Activated CD8-positive, alpha-beta T cell treated with anti-CD3 and anti-CD28 coated beads for 36 hours (primary cell): ENCODE data around the gene PSAPL1. TPM values are rescaled to one million over a fixed set of nuclear protein-coding genes. Genes with fewer than 3 reads are reported as not detected.

Experiments
- ATAC-seq: fragments of 200-7000 bp; cut with Tn5 transposase; one replicate; pipeline ENCODE4 v1.10.0; 2021; ENCODE audit warnings: mild to moderate bottlenecking, moderate library complexity
- CTCF ChIA-PET: fragments of 350-600 bp; sonication (Branson Sonifier 250); formaldehyde crosslinking; loops from one replicate; lab custom pipeline; 2021; ENCODE audit warnings: antibody characterized with exemption; lab: Charles Lee
- POLR2A ChIA-PET: fragments of 350-600 bp; sonication (Branson Sonifier 250); formaldehyde crosslinking; loops from one replicate; lab custom pipeline; 2021; ENCODE audit warnings: antibody characterized with exemption; lab: Charles Lee
- DNase-seq: peaks from one replicate; pipeline ENCODE4 v3.0.0-alpha.2; 2020
- H3K27ac Mint-ChIP-seq: one replicate; pipeline ENCODE4 v1.8.0; 2021; ENCODE audit warnings: mild to moderate bottlenecking, mixed read lengths
- H3K27me3 Mint-ChIP-seq: one replicate; pipeline ENCODE4 v1.8.0; 2021; ENCODE audit warnings: mixed read lengths
- H3K36me3 Mint-ChIP-seq: one replicate; pipeline ENCODE4 v1.8.0; 2021; ENCODE audit warnings: low read depth, mixed read lengths
- H3K4me1 Mint-ChIP-seq: one replicate; pipeline ENCODE4 v1.8.0; 2021; ENCODE audit warnings: low read depth, mixed read lengths
- H3K4me3 Mint-ChIP-seq: one replicate; pipeline ENCODE4 v1.8.0; 2021; ENCODE audit warnings: mild to moderate bottlenecking, moderate library complexity, mixed read lengths
- H3K9me3 Mint-ChIP-seq: one replicate; pipeline ENCODE4 v1.8.0; 2021; ENCODE audit warnings: mixed read lengths
- intact Hi-C: fragments of 100-400 bp; cut with micrococcal nuclease; formaldehyde crosslinking; loops from one replicate; pipeline ENCODE4 v1.10.0; 2022
- total RNA-seq, 2 experiments: library from RNA; stranded (reverse); gene quantifications; one replicate each; pipeline ENCODE4 v1.2.3, GENCODE V29; 2021
- TF ChIP-seq, protein P1 (sequence below): fragments of 200-600 bp; IDR thresholded peaks from one replicate; pipeline ENCODE4 v1.8.0; 2022; ENCODE audit warnings: antibody characterized with exemption, mild to moderate bottlenecking

PSAPL1 gene
- total RNA-seq, 2 experiments from 2014 or later, result not detected

DNA sequence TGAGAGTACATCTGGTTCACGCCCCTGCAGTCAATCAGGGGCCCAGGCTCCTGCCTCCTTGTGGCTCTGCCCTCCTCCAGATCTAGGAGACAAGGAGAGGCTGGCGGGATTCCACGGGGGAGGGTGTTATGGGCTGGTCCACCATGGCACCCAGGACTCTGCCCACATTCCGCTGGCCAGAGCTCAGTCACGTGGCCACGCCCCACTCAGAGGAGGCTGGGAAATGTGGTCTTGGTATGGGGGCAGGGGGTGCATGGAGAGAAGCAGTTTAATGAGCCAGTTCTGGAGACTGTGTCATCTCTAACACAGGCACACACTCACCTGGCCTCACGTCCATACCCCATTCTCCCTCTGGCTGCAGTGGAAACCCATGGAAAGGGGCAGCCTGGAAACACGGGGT, 31.5 kb upstream of the PSAPL1 start:
- H3K9me3 Mint-ChIP-seq, result no peaks in the 10 kb centered on the region
- CTCF ChIA-PET, result no interaction called here

GRCh38 chr4:7465017-7465416, 30.3 kb upstream of the PSAPL1 start:
- CTCF ChIA-PET, result no interaction called here
- intact Hi-C loops, result no loop called here
- Mint-ChIP-seq H3K36me3 (no peaks in the 10 kb centered on the region), H3K4me3 (no peak overlapping the region), H3K27me3 (no peaks in the 10 kb centered on the region), H3K27ac (no peak overlapping the region), H3K4me1 (no peaks in the 10 kb centered on the region), H3K9me3 (no peaks in the 10 kb centered on the region)
- no peak for ATAC-seq
- POLR2A ChIA-PET, result no interaction called here
- TF ChIP-seq, protein P1, sequence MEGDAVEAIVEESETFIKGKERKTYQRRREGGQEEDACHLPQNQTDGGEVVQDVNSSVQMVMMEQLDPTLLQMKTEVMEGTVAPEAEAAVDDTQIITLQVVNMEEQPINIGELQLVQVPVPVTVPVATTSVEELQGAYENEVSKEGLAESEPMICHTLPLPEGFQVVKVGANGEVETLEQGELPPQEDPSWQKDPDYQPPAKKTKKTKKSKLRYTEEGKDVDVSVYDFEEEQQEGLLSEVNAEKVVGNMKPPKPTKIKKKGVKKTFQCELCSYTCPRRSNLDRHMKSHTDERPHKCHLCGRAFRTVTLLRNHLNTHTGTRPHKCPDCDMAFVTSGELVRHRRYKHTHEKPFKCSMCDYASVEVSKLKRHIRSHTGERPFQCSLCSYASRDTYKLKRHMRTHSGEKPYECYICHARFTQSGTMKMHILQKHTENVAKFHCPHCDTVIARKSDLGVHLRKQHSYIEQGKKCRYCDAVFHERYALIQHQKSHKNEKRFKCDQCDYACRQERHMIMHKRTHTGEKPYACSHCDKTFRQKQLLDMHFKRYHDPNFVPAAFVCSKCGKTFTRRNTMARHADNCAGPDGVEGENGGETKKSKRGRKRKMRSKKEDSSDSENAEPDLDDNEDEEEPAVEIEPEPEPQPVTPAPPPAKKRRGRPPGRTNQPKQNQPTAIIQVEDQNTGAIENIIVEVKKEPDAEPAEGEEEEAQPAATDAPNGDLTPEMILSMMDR, result no peak
- DNase-seq, result no peak

More for the DNA sequence above, 31.5 kb upstream of the PSAPL1 start:
- no peak for ATAC-seq
- POLR2A ChIA-PET, result no interaction called here
- DNase-seq, result no peak
- H3K36me3 Mint-ChIP-seq, result no peaks in the 10 kb centered on the region
- TF ChIP-seq, protein P1, result no peak
- no peak overlapping the region for H3K4me3 Mint-ChIP-seq
- no peaks in the 10 kb centered on the region for H3K27me3 Mint-ChIP-seq
- H3K27ac Mint-ChIP-seq, result no peak overlapping the region
- intact Hi-C loops, result no loop called here
- H3K4me1 Mint-ChIP-seq, result no peaks in the 10 kb centered on the region

DNA sequence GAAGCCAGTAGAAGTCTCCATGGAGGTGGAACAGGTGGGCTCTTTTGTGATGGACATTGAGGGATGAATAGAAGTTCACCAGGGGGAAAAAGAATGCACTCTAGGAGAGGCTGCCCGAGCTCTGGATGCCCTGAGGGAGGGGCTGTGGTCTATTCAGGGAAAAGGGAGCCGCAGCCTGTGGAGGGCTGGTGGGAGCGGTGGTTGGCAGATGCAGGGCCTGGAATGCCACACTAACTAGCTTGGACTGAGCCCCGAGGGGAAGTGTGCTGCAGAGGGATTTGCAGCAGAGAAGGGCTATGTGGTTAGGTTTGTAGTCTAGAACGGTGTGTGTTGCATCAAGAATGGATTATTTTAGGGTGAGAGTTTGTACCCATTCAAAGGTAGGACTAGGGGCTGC, 29.5 kb upstream of the PSAPL1 start:
- Mint-ChIP-seq H3K4me1 (no peaks in the 10 kb centered on the region), H3K27me3 (no peaks in the 10 kb centered on the region), H3K27ac (no peak overlapping the region), H3K9me3 (no peaks in the 10 kb centered on the region), H3K36me3 (no peaks in the 10 kb centered on the region), H3K4me3 (no peak overlapping the region)
- TF ChIP-seq, protein P1, result no peak
- POLR2A ChIA-PET, result no interaction called here
- DNase-seq (no peak), ATAC-seq (no peak)
- intact Hi-C loops, result no loop called here
- CTCF ChIA-PET, result no interaction called here

GRCh38 chr4:7463566-7464258, 29.0 kb upstream of the PSAPL1 start:
- ATAC-seq, result no peak
- TF ChIP-seq, protein P1, result no peak

GRCh38 chr4:7462509-7462971, 27.8 kb upstream of the PSAPL1 start:
- Mint-ChIP-seq H3K4me1 (no peaks in the 10 kb centered on the region), H3K9me3 (no peaks in the 10 kb centered on the region), H3K27ac (no peak overlapping the region), H3K27me3 (no peaks in the 10 kb centered on the region), H3K4me3 (no peak overlapping the region), H3K36me3 (no peaks in the 10 kb centered on the region)
- no peak for DNase-seq
- ATAC-seq, result no peak
- POLR2A ChIA-PET, result no interaction called here
- intact Hi-C loops, result no loop called here
- TF ChIP-seq, protein P1, result no peak
- CTCF ChIA-PET, result no interaction called here

More at GRCh38 chr4:7463566-7464258, 29.0 kb upstream of the PSAPL1 start:
- intact Hi-C loops, result no loop called here
- no peaks in the 10 kb centered on the region for H3K4me1 Mint-ChIP-seq
- DNase-seq, result no peak
- H3K27me3 Mint-ChIP-seq, result no peaks in the 10 kb centered on the region
- no peak overlapping the region for H3K4me3 Mint-ChIP-seq
- H3K9me3 Mint-ChIP-seq, result no peaks in the 10 kb centered on the region
- ChIA-PET CTCF (no interaction called here), POLR2A (no interaction called here)
- no peak overlapping the region for H3K27ac Mint-ChIP-seq
- H3K36me3 Mint-ChIP-seq, result no peaks in the 10 kb centered on the region
